Astrocyte (in vitro differentiated cells and primary cell): Measurements from ENCODE around the gene LMOD1.

Experiments used
- CTCF ChIP-seq: IDR thresholded peaks from 2 replicates; pipeline ENCODE4 v1.5.1; 2011; ENCODE audit warnings: low read depth, mild to moderate bottlenecking, inconsistent platforms, low read length, moderate library complexity; ENCODE audit not compliant: insufficient read depth
- EZH2 ChIP-seq: IDR thresholded peaks from 2 replicates; pipeline ENCODE4 v1.6.1; 2012; ENCODE audit warnings: mild to moderate bottlenecking, low read length, inconsistent platforms; ENCODE audit not compliant: insufficient read depth

DNA sequence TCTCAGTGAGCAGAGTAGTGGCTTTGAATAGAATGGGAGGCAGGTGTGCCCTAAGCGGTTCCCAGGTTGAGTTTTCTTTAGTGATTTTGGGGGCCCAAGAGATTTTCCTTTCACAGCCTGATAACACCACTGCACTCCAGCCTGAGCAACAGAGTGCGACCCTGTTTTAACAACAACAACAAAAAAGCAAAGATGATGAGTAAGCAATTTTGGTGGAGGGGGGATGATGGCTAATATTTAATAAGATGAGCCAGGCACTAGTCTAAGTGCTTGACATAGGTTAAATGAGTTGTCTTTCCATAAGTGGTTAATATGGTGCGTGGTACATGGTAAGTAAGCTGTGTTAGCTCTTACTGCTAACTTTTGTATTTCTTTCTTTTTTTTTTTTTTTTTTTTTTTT lies 38.1 kb upstream of the LMOD1 start:
- TF ChIP-seq CTCF (no peak), EZH2 (no peak)
